ENCODE data around the gene FGF1.

DNA sequence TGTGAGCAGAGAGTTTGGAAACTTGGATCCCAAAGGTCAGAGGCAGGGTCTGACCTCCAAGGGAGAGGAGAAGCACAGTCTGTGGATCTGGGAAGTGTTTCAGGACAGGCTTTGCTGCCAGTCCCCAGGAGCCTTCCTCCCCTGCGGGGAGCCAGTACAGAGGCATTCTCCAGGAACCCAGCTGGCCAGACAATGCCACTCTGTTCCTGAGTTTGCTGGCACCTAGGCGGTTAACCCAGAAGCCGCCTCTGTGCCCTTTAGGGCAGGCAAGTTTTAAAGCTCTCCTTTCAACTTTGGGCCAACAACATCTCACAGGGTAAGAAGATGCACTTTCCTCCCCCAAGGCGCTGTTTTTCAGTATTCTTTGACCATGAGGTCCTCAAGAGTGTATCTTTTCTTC lies 37.0 kb upstream of the FGF1 start:
- TF ChIP-seq, protein P1, sequence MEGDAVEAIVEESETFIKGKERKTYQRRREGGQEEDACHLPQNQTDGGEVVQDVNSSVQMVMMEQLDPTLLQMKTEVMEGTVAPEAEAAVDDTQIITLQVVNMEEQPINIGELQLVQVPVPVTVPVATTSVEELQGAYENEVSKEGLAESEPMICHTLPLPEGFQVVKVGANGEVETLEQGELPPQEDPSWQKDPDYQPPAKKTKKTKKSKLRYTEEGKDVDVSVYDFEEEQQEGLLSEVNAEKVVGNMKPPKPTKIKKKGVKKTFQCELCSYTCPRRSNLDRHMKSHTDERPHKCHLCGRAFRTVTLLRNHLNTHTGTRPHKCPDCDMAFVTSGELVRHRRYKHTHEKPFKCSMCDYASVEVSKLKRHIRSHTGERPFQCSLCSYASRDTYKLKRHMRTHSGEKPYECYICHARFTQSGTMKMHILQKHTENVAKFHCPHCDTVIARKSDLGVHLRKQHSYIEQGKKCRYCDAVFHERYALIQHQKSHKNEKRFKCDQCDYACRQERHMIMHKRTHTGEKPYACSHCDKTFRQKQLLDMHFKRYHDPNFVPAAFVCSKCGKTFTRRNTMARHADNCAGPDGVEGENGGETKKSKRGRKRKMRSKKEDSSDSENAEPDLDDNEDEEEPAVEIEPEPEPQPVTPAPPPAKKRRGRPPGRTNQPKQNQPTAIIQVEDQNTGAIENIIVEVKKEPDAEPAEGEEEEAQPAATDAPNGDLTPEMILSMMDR (IDR thresholded peaks at IDR 0.05) = no peak
- no peak for TF ChIP-seq EZH2 (IDR thresholded peaks at IDR 0.05; ENCODE audit: borderline replicate concordance, insufficient read depth, low read depth, low read length, poor library complexity, severe bottlenecking)
